PC-3 (cell line): Measurements from ENCODE around the gene SSRP1.

Source experiments
- CTCF ChIP-seq: fragments of 300-600 bp; sonication (generic); conservative IDR thresholded peaks from 2 replicates; pipeline ENCODE4 v1.5.1; 2017; ENCODE audit warnings: antibody characterized with exemption, low read depth, mild to moderate bottlenecking, low read length
- EZH2 ChIP-seq: fragments of 300-600 bp; sonication (generic); IDR thresholded peaks from one replicate; pipeline ENCODE4 v1.6.1; 2017; ENCODE audit warnings: antibody characterized with exemption, mild to moderate bottlenecking, low read length; ENCODE audit not compliant: unreplicated experiment
- EZH2phosphoT487 ChIP-seq: fragments of 300-600 bp; sonication (generic); IDR thresholded peaks from 2 replicates; pipeline ENCODE4 v1.6.1; 2018; ENCODE audit warnings: mild to moderate bottlenecking, antibody characterized with exemption, low read length, borderline replicate concordance

GRCh38 chr11:57370251-57370650, 34.6 kb upstream of the SSRP1 start:
- TF ChIP-seq CTCF (no peak), EZH2phosphoT487 (no peak), EZH2 (no peak)
